SH-SY5Y (cell line): ENCODE measurements around the gene CHID1.

Source experiments
- GATA2 ChIP-seq: IDR thresholded peaks from 2 replicates; pipeline ENCODE4 v1.6.1; 2011; ENCODE audit warnings: mild to moderate bottlenecking, low read depth, low read length
- GATA3 ChIP-seq: IDR thresholded peaks from 2 replicates; pipeline ENCODE4 v1.6.1; 2011; ENCODE audit warnings: low read depth, mild to moderate bottlenecking, low read length, moderate library complexity

DNA sequence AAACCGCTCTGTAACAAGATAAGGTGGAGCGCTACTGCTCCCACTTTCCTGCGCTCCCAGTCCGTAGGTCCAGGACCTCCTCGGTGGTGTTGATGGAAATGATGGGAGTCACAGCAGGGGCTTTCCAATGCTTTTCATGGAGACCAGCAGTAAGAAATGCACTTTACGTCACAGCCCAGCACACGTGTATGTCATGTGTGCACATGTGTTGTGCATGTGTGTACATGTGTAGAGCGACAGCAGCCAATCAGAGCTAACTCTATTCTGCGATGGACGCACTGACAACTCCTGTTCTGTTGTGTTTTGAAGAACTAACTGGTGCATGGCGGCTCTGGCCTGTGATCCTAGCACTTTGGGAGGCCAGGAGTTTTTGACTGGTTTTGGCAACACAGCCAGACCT lies 1.2 kb downstream of the CHID1 start:
- TF ChIP-seq GATA2: no peak
- no peak for TF ChIP-seq GATA3
